K562 (cell line): ENCODE data around the gene IRF2BP2. TPM values are rescaled to one million over a fixed set of nuclear protein-coding genes. Genes with fewer than 3 reads are reported as not detected.

Source experiments
- BCL6 ChIP-seq: fragments of 250-450 bp; sonication (Bioruptor Pico); IDR thresholded peaks from 2 replicates; pipeline ENCODE4 v1.4.0; 2020
- CEBPB ChIP-seq: fragments of 450-650 bp; IDR thresholded peaks from 2 replicates; pipeline ENCODE4 v1.6.1; 2016; ENCODE audit warnings: missing genetic modification characterization, missing compliant biosample characterization
- CEBPZ ChIP-seq: fragments of 150-350 bp; IDR thresholded peaks from 2 replicates; pipeline ENCODE4 v1.6.1; 2014; ENCODE audit warnings: low read depth, mild to moderate bottlenecking, low read length, borderline replicate concordance
- HDAC3 ChIP-seq: fragments of 450-650 bp; IDR thresholded peaks from 2 replicates; pipeline ENCODE4 v1.6.1; 2018; ENCODE audit warnings: borderline replicate concordance, mild to moderate bottlenecking, moderate library complexity; ENCODE audit not compliant: partially characterized antibody
- HDAC6 ChIP-seq: IDR thresholded peaks from 2 replicates; pipeline ENCODE4 v1.6.1; 2012; ENCODE audit warnings: low read depth, mild to moderate bottlenecking, control low read depth, inconsistent platforms, low read length, moderate library complexity
- HES1 ChIP-seq: fragments of 450-650 bp; IDR thresholded peaks from 2 replicates; pipeline ENCODE4 v1.6.1; 2016; ENCODE audit warnings: low read depth, mild to moderate bottlenecking, moderate library complexity
- MAZ ChIP-seq, 2 experiments: fragments of 450-650 bp in 1 of 2; sonication (generic) in 1 of 2; formaldehyde crosslinking; IDR thresholded peaks in 1 of 2; conservative IDR thresholded peaks in 1 of 2; 2 replicates each; pipeline versions ENCODE4 v1.4.0 to v1.5.0; 2020; ENCODE audit warnings: mild to moderate bottlenecking in 1 of 2, missing genetic modification reagents in 1 of 2
- MYC ChIP-seq, 2 experiments: fragments of 250-450 bp in 1 of 2; sonication (Bioruptor Pico) in 1 of 2; IDR thresholded peaks; 2 replicates each; pipeline versions ENCODE4 v1.5.1 to v1.6.1; 2012 to 2021; ENCODE audit warnings: low read depth in 2 of 2, borderline replicate concordance in 1 of 2, improper control_type of control experiment in 1 of 2, low read length in 1 of 2, mild to moderate bottlenecking in 1 of 2, moderate library complexity in 1 of 2
- NR3C1 ChIP-seq: sonication (generic); formaldehyde crosslinking; IDR thresholded peaks from 2 replicates; pipeline ENCODE4 v1.8.1; 2022; ENCODE audit warnings: missing genetic modification reagents
- PREB ChIP-seq: sonication (generic); formaldehyde crosslinking; IDR thresholded peaks from 2 replicates; pipeline ENCODE4 v1.8.1; 2023; ENCODE audit warnings: mild to moderate bottlenecking, missing genetic modification reagents
- RFX5 ChIP-seq: IDR thresholded peaks from 2 replicates; pipeline ENCODE4 v1.6.1; 2011; ENCODE audit warnings: low read depth, mild to moderate bottlenecking, improper control_type of control experiment, low read length
- SAFB ChIP-seq: fragments of 200-400 bp; formaldehyde crosslinking; IDR thresholded peaks from 2 replicates; pipeline ENCODE4 v1.6.1; 2017; ENCODE audit warnings: low read depth, low read length, borderline replicate concordance
- SOX6 ChIP-seq: fragments of 450-650 bp; IDR thresholded peaks from 2 replicates; pipeline ENCODE4 v1.6.1; 2014; ENCODE audit warnings: mild to moderate bottlenecking
- SPI1 ChIP-seq: IDR thresholded peaks from 2 replicates; pipeline ENCODE4 v1.6.1; 2011; ENCODE audit warnings: low read depth, low read length, control low read depth, borderline replicate concordance
- TOE1 ChIP-seq, 2 experiments: fragments of 450-650 bp in 1 of 2; sonication (generic) in 1 of 2; formaldehyde crosslinking in 1 of 2; IDR thresholded peaks; 2 replicates each; pipeline versions ENCODE4 v1.7.1 to v1.8.0; 2016 to 2022; ENCODE audit warnings: borderline replicate concordance in 2 of 2, mild to moderate bottlenecking in 2 of 2, antibody characterized with exemption in 1 of 2, inconsistent platforms in 1 of 2, low read depth in 1 of 2, missing genetic modification reagents in 1 of 2, moderate library complexity in 1 of 2
- ZBED1 ChIP-seq: IDR thresholded peaks from 2 replicates; pipeline ENCODE4 v1.6.1; 2014
- ZNF134 ChIP-seq: fragments of 250-450 bp; sonication (Bioruptor Pico); conservative IDR thresholded peaks from 2 replicates; pipeline ENCODE4 v1.4.0; 2020
- ZNF197 ChIP-seq: fragments of 200-800 bp; sonication (Bioruptor generic); IDR thresholded peaks from 2 replicates; pipeline ENCODE4 v1.6.1; 2016; ENCODE audit warnings: low read depth, missing genetic modification characterization, missing compliant biosample characterization
- polyA plus RNA-seq, 8 experiments: library from polyadenylated mRNA; depleted of rRNA in 4 of 8; stranded (reverse) in 5 of 8; unstranded in 3 of 8; fragments of >200 nt; fragmentation: Nextera tagmentation in 2 of 8; fragmentation: Illumina TruSeq in 1 of 8; extraction: Ambion mirVana in 2 of 8; extraction: Trizol in 1 of 8; gene quantifications; 2 replicates each; pipeline versions ENCODE4 v1.2.1 to v1.2.3, GENCODE V29; 2011 to 2014; ENCODE audit warnings: inconsistent platforms in 1 of 8, missing spikeins in 1 of 8
- total RNA-seq, 7 experiments: library from RNA; depleted of rRNA in 6 of 7; stranded (reverse); fragments of >200 nt in 6 of 7; fragmentation: Illumina TruSeq in 2 of 7; extraction: Trizol in 2 of 7; gene quantifications; 2 replicates each; pipeline versions ENCODE4 v1.2.1 to v1.2.3, GENCODE V29; 2011 to 2021; ENCODE audit warnings: low replicate concordance in 1 of 7
- TF ChIP-seq, protein P1 (sequence below), 2 experiments: IDR thresholded peaks; 2 replicates each; pipeline ENCODE4 v1.6.1; 2011; ENCODE audit warnings: borderline replicate concordance in 1 of 2, control low read depth in 1 of 2, low read depth in 1 of 2, low read length in 1 of 2, mild to moderate bottlenecking in 1 of 2, mixed read lengths in 1 of 2, moderate library complexity in 1 of 2; ENCODE audit not compliant: insufficient read depth in 1 of 2, insufficient read length in 1 of 2, poor library complexity in 1 of 2, severe bottlenecking in 1 of 2; ENCODE audit errors: extremely low read depth in 1 of 2

IRF2BP2 gene
- total and polyA plus RNA-seq, 9 of the 15 experiments (the other 6 are each of a cell fraction or from before 2014, with no cell fraction given) = 7.7 to 68.6 (median 22.1) TPM

GRCh38 chr1:234602334-234603220 lies 7.4 kb downstream of the IRF2BP2 start (continued):
- TF ChIP-seq HES1 = 0 out of 2 replicates have a peak, but pooled peaks have one; percentile 7
- TF ChIP-seq ZNF134 (CRISPR knock-in tag) = 0 out of 2 replicates have a peak, but pooled peaks have one; percentile 11
- TF ChIP-seq MAZ (CRISPR knock-in tag; conservative IDR thresholded peaks at IDR 0.05 in 1 of 2, IDR thresholded peaks at IDR 0.05 in 1 of 2) = peak; percentile 20 to 50; a peak in 1 of 4 replicates
- TF ChIP-seq MYC (IDR thresholded peaks at IDR 0.05; ENCODE audit: low read depth, low read length) = peak; percentile 40; the same call in 1 of the 2 replicates
- no peak for TF ChIP-seq MYC (CRISPR knock-in tag; IDR thresholded peaks at IDR 0.05; ENCODE audit: borderline replicate concordance, low read depth)
- TF ChIP-seq SPI1 = no peak
- TF ChIP-seq HDAC3 = peak; percentile 61
- no peak for TF ChIP-seq NR3C1 (CRISPR knock-in tag)
- TF ChIP-seq, protein P1, sequence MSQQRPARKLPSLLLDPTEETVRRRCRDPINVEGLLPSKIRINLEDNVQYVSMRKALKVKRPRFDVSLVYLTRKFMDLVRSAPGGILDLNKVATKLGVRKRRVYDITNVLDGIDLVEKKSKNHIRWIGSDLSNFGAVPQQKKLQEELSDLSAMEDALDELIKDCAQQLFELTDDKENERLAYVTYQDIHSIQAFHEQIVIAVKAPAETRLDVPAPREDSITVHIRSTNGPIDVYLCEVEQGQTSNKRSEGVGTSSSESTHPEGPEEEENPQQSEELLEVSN (IDR thresholded peaks at IDR 0.05; ENCODE audit: borderline replicate concordance in 1 of 2, extremely low read depth in 1 of 2, insufficient read depth in 1 of 2, insufficient read length in 1 of 2, low read depth in 1 of 2, low read length in 1 of 2, poor library complexity in 1 of 2, severe bottlenecking in 1 of 2) = no peak
- TF ChIP-seq HDAC6 = no peak
- TF ChIP-seq PREB (CRISPR knock-in tag) = no peak
- TF ChIP-seq ZNF197 (CRISPR knock-in tag) = 0 out of 2 replicates have a peak, but pooled peaks have one; percentile 19
- TF ChIP-seq BCL6 (CRISPR knock-in tag) = peak; percentile 13; the same call in 1 of the 2 replicates
- TF ChIP-seq SOX6 = peak; percentile 88
- TF ChIP-seq CEBPB (tag) = no peak
- no peak for TF ChIP-seq ZBED1
- no peak for TF ChIP-seq RFX5
- peak; percentile 27; the same call in 1 of the 2 replicates for TF ChIP-seq TOE1 (IDR thresholded peaks at IDR 0.05; ENCODE audit: borderline replicate concordance)
- TF ChIP-seq TOE1 (CRISPR knock-in tag; IDR thresholded peaks at IDR 0.05; ENCODE audit: borderline replicate concordance, low read depth) = no peak
- TF ChIP-seq SAFB = no peak
- TF ChIP-seq CEBPZ = no peak
